GM21381 (cell line): ENCODE results near the gene GSTM3.

ENCODE experiments used
- ATAC-seq: cut with Tn5 transposase; IDR thresholded peaks from one replicate; pipeline ENCODE4 v1.9.1; 2021; ENCODE audit warnings: mild to moderate bottlenecking, moderate library complexity; ENCODE audit not compliant: unreplicated experiment

GSTM3 gene

GRCh38 chr1:109740615-109741373 lies at the start of gene GSTM3:
GSTM3 (minus strand) TSS chr1:109741038; CDS start chr1:109740287, 751 bp downstream.
- ATAC-seq = no peak

DNA sequence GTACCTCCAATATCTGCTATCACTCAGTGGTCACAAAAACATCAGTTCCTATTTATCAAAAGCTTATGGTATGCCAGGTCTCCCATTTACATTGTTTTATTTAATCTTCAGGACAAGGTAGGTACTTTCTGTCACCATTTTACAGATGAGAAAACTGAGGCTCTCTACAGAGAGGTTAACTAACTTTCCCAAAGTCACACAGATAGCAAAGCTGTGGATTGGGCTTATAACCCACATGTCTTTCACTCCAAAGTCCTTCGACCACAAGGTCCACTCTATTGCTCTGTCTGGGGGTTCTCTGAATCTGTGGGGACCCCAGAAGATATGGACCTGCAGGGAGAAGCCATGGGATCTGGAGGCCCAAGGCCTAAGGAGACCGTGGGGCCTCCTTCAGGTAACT lies 49.5 kb upstream of the GSTM3 start:
- ATAC-seq = no peak

DNA sequence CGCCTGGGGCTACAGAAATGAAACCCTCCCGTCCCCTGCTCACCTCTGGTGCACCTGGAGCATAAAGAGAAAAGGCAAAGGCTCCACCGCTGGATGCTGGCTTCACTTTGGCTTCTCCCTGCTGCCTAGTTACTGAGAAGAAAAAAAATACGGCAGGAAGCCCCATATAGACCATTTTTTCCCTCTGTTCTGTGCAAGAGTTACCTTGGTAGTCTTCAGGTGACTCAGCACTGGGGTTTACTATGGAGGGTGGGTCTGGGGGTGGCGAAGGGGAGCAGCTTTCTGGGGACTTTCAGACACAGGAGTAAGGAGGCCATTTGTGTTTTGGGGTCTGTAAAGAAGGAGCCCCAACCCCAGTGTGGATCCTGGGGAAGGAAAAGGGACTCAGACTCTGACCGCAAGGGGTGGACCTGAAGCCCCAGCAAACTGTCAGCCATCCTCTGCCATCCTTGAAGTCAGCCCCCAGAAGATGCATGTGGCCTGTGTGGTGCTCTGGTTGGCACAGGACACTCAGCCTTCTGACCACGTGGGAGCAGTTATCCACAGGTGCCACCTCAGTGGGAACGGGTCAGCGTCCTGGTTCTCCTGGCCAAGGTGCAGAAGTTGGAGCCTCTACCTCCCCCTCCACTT lies 48.8 kb upstream of the GSTM3 start:
- ATAC-seq = no peak

DNA sequence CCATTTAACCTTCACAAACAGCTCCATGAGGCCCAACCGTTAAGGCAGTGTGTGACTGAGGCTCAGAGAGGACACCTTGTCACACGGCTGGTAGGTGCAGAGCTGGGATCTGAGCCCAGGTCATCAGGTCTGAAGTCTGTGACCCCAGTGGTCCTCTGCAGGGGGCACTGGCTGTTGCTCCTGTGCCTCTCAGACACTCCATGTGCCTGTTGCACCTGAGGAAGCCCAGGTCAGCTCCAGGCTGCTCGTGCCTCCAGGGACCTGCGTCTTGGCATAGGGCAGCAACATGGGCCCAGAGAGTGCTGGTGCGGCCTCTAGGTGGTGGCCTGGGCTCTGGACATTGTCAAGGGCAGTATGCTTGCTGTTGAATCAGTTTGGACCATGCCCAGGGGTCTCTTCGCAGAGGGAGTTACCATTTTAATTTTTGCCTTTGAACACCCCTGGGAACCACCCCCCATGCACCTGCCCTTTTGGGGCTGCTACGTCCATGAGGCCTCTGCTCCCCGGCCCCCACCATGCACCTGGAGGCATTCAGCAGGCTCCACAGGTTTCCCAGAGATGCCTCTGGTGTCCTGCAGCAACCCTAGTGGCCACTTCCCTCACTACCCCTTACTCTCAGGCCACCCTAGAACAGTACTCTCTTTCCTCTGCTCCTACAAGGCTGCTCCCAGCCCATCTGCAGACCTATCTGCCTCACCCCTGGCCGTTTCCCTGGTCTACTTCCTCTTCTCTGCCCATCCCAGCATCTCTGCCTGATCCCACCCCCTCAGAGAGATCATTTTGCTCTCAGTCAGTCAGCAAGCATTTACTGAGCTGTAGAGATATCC lies 48.1 kb upstream of the GSTM3 start:
- no peak for ATAC-seq

DNA sequence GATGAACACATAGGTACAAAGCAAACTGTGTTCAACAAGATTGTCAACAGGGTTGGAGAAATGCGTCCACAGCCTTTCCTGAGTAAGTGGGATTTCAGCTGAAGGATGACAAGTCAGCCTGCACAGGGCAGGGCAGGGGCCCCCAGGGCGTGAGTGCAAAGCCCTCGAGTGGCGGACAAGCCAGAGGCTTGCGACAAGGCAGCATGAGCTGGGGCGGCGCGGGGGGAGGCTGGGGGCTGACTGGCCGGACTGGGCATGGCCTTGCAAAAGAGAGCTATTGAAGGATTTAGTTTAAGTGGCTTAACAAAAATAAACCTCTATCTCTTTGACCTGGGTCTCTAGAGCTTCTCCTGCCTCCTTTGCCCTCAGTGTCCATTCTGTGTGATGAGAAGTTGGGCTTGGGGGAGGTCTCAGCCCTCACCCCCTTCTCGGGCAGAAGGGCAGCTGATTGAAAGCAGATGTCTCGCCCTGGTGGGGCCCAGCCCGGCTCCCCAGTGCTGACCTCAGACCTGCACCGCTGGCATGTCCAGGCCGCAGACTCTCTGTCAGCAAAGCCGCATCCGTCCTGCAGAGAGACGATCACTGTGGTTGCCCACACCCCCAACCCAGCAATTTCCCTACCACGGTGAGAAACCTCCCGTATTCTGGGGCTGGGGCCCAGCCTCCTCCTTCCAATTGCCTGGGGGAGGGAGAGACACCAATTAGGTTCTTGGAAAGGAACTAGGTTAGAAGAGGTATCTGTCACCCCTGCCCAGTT lies 47.2 kb upstream of the GSTM3 start:
- no peak for ATAC-seq

- no peak for ATAC-seq
Observed at GRCh38 chr1:109787211-109787844, 46.5 kb upstream of the GSTM3 start.

DNA sequence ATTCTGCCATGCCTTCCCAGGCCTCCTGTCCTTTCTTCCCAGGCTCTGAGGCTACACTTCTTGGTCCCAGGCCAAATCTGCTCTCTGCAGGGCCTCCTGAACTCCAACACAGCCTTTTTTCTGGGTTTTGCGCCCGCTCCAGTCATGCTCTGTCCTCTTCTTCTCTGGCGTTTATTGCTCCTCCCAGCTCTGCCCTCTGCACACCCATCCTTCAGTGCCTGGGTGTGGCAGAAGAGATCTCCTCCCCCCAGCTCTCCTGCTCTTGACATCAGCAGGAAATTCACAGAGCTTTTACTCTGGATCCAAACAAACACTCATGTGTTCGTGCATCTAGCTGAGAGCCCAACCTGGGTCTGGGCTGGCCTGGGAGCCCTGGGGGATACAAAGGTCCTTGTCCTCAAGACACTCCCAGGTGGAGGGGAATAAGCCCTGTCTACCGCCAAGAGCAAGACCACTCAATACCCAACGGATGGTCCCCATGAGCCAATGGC lies 45.7 kb upstream of the GSTM3 start:
- ATAC-seq = no peak

DNA sequence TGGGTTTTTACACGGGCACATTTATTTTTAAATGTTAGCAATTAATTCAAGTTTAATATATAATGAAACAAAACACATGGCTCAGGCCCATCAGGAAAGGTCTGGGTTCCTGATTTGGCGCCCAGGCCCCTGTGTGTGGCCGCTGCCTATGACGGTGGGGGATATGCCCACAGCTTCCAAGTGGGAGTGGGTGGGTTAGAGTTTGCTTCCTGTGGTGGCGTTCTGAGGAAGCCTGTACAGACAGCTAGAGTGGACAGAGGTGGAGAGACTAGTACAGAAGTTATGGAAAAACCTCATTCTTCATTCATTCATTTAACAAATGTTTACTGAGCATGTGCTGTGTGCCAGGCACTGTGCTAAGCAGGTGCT lies 45.3 kb upstream of the GSTM3 start:
- no peak for ATAC-seq

DNA sequence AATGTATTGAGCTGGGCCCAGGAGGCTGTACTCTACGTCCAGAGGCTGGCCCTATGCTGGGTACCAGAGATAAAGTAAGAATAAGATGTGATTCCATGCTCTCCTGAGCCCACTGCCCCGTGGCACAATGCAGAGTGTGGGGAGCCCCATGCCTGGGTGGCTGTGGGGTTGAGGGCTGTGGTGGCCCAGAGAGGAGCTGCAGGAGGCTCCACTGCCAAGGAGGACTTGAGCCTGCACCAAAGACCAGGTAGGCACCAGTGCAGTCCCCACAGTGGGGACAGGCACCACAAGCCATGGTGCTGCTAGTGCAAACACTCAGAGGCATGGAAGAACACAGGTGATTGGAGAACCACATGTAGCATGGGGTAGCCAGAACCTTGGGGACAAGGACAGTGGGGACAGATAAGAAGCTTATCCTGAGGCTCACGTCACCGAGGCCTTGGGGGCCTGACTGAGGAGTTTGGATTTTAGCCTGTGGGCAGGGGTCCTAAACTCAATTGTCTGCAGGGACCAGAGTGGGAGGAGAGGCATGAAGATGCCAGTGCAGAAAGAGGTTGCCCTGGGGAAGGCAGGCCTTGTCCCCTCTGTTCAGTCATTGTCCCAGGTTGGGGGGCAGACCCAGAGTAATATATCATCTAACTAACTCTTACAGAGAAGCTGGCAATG lies 44.7 kb upstream of the GSTM3 start:
- ATAC-seq = no peak

DNA sequence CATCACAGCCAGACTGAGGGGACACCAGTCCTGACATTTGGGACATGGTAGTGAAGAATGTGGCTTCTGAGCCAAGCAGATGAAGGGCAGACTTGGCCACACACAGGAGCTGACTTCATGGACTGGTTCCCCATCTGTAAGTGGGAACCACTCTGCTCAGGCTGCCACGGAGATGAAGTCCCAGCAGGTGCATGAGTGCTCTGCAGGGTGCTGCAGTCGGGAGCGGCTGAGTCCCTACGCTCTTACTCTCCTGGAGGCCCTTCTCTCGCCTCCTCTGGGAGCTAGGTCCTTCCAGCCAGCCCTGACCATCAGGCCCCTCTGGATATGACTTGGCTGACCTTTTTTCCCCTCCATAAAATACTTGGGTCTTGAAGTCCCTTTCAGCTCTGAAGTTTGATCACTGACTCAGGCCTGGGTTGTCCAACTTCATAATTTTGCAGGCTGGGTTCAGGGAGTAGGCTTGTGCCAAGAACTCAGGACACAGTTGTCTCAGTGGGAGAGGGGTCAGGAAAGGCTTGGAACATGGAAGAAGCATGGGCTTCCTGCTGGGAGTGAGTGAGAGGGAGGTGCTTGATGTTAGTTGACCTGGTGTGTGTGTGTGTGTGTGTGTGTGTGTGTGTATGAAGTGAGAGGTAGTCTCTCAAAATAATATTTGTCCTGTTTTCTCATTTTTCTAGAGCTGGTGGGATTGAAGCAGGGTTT lies 43.9 kb upstream of the GSTM3 start:
- ATAC-seq = no peak

- no peak for ATAC-seq
Observed at GRCh38 chr1:109783436-109783835, 42.6 kb upstream of the GSTM3 start.

GRCh38 chr1:109782927-109783326 lies 42.1 kb upstream of the GSTM3 start:
- ATAC-seq = no peak

DNA sequence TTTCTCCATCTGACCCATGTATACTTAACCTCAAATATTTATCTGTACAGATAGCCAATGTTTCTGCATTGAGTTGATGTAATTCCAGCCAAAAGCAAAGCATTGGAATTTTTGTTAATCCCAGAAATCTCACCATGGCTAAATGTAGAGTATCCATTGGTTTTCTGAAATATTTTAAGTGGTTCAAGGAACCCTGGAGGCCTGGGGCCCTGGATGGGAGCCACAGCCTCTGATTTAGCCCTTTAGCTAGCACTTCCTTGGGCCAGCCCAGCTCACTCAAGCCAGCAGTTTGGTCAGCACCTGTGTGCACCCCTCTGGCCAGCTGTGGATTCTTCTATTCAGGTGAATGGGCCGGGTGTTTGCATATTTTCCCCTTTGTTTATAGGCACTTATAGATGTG lies 41.7 kb upstream of the GSTM3 start:
- no peak for ATAC-seq

DNA sequence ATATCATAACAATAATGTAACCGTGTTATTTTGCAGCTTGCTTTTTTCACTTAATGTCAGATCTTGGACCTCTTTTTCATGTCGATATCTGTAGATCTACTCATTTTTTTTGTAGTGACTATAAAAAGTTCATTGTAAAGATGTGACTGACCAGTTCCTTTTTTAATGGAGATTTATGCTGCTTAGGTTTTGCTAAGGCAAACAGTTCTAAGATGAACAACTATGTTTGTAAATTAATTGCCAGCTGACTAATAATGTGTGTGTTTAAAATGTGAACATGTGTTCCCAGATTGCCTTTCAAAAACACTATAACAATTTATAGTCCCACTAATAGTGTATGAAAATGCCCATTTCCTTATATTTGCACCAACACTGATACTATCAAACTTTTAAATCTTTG lies 41.0 kb upstream of the GSTM3 start:
- no peak for ATAC-seq

DNA sequence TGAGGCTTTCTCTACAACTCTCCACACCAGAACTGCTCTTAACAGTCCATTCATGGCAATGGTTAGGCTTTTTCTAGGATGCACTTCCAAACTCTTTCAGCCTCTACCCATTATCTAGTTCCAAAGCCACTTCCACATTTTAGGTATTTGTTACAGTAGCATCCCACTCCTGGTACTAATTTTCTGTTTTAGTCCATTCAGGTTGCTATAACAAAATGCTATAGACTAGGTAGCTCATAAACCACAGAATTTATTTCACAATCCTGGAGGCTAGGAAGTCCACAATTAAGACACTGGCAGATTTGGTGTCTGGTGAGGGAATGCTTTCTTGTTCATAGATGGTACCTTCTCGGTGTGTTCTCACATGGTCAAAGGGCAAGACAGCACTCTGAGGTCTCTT lies 40.1 kb upstream of the GSTM3 start:
- ATAC-seq = no peak

DNA sequence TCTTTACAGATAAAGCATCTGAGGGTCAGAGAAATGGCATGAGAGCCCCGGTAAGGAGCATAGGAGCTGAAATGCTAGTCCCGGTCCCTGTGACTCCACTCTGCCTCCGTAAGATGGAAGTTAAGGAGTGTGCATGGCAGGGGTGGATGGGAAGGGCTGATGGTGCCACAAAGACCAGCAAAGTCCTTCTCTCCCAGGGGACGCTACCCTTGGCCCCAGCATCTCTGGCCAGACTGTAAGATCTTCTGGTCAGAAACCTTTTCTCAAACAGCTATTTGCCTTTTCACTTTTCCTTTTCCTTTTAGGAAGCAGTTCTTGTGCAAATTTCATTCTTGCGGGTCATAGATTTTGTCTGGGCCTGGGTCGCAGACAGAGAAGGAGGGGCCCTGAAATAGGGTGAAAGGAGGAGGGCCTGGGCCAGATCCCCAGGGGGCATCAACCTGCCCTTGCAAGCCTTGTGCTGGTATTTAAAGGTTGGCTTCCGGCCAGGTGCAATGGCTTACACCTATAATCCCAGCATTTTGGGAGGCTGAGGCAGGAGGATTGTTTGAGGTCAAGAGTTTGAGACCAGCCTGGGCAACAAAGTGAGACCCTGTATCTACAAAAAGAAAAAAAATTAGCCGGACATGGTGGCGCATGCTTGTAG lies 37.3 kb upstream of the GSTM3 start:
- no peak for ATAC-seq

DNA sequence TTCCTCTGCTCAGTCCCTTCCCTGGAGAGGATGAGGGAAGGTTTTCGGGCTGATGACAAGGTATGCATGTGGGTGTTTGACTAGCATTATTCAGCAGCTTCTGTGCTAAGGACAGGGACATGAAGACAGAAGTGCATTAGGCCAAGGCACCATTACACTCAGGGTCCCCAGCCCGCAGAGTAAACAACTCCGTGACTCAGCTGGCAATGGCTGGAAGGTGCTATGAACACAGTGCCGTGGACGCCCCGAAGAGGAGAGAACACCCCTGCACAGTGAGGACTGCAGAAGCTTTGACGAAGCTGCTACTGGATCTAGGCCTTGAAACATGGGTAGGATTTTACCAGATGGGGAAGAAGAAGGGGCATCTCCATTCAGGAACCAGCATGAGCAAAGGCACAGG lies 36.6 kb upstream of the GSTM3 start:
- ATAC-seq = no peak

DNA sequence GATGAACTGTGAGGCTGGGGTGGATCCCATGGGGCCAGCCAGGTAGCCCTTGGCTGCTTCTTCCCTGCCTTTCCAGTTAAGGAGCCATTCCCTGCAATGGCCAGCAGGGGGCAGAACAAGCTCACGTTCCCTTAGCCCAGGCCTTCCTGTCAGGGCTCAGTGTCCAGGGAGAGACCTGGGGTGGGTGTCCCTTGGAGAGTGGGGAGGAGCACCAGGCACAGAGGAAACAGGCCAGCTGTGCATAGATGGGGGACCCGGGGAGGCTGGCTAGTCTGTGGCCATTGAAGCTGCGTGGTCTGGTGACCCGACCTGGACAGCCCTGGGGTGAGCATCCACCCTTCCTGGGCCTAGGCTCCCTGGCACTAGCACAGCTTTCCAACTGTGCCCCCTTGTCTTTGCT lies 36.1 kb upstream of the GSTM3 start:
- ATAC-seq = peak; percentile 49
